Activated T-cell treated with anti-CD3 and anti-CD28 coated beads, Interleukin-2, amount 50 U/mL, for 72 hours (primary cell): Measurements from ENCODE around the gene TAS1R3. TPM values are rescaled to one million over a fixed set of nuclear protein-coding genes. Genes with fewer than 3 reads are reported as not detected.

Source experiments
- ATAC-seq, 2 donors: fragments of 150-1000 bp; cut with Tn5 transposase; replicated peaks in 1 of 2; 2 replicates each; pipeline ENCODE4 v1.10.0; 2021; ENCODE audit warnings: moderate library complexity in 2 of 2, mild to moderate bottlenecking in 1 of 2
- DNase-seq, 2 donors: peaks; one replicate each; pipeline ENCODE4 v3.0.0; 2021 to 2022; ENCODE audit warnings: mixed read lengths in 1 of 2
- H3K27ac Mint-ChIP-seq: one replicate; pipeline ENCODE4 v1.8.0; 2022; ENCODE audit warnings: mild to moderate bottlenecking, moderate library complexity, mixed read lengths
- H3K27me3 Mint-ChIP-seq: one replicate; pipeline ENCODE4 v1.8.0; 2022; ENCODE audit warnings: low read depth, mixed read lengths
- H3K36me3 Mint-ChIP-seq, 2 donors: one replicate each; pipeline ENCODE4 v1.8.0; 2022; ENCODE audit warnings: mixed read lengths in 2 of 2, mild to moderate bottlenecking in 1 of 2; ENCODE audit not compliant: insufficient read depth in 2 of 2
- H3K4me1 Mint-ChIP-seq: one replicate; pipeline ENCODE4 v1.8.0; 2022; ENCODE audit warnings: low read depth, mixed read lengths
- H3K4me3 Mint-ChIP-seq, 2 donors: one replicate each; pipeline ENCODE4 v1.8.0; 2022; ENCODE audit warnings: mild to moderate bottlenecking in 2 of 2, mixed read lengths in 2 of 2, moderate library complexity in 2 of 2
- H3K9me3 Mint-ChIP-seq, 2 donors: one replicate each; pipeline ENCODE4 v1.8.0; 2022; ENCODE audit warnings: mixed read lengths in 2 of 2
- total RNA-seq, 2 donors: library from RNA; stranded (reverse); gene quantifications; one replicate each; pipeline ENCODE4 v1.2.3, GENCODE V29; 2022

TAS1R3 gene
- total RNA-seq, 2 donors from 2014 or later, result 0.91 to 0.95 TPM

DNA sequence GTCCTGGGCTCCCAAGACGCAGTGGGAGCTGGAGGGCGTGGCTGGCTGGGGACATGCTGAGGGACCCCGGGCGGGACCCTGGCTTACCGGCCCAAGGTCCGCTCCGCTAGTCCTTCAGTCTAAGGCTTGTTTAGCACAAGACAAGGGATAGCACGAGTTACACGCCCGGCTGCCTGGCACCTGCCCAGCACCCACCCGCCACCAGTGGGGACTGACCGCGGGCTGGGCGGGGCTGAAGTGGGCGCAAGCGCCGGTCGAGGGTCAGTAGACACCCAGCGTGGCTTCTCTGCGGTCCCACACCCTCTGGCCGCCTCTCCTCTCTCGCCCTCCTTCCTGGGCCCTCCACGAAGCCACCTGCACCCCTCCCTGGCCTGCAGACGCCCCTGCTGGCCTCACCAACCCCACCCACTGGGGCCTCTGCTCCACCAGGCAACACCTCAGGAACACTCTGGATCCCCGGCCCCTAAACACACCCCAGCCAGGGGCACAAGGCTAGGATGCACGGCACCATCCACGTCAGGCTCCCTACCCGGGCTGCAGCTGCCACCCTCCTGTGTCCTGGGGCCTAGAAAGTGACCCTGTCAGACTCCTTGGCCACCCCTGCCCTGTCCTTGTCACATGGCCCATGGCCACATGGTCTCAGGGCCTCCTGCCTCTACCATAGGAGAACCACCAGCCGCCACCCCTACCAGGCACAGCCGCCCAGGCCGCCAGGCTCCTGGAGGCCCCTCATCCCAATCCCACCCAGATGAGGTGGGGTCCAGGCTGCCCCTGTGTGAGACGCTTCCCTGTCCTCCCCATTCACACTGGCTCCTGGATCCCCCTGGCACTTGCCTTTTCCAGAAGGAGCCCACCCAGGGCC lies 6.1 kb downstream of the TAS1R3 start:
- no peaks in the 10 kb centered on the region for H3K27me3 Mint-ChIP-seq
- H3K36me3 Mint-ChIP-seq, result peaks cover 6 to 10% of the 10 kb centered on the region in 2 donors
- H3K9me3 Mint-ChIP-seq, result peaks cover 0 to 8% of the 10 kb centered on the region in 2 donors
- H3K4me3 Mint-ChIP-seq, result no peak overlapping the region
- DNase-seq (no peak), ATAC-seq (no peak)
- H3K4me1 Mint-ChIP-seq, result no peaks in the 10 kb centered on the region
- no peak overlapping the region for H3K27ac Mint-ChIP-seq

DNA sequence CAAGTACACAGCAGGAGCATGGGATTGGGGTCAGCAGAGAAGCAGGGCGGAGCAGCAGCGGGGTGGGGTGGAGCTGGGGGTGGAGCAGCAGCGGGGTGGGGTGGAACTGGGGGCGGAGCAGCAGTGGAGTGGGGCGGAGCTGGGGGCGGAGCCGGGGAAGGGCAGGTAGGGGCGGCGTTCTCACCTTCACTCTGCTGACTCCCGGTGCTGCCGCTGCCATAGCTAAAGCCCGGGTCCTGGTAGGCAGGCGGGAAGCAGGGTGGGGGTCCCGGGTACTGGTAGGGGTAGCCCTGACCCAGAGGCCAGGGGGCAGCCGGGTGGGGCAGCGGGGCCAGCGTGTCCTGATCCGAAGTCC lies 6.7 kb downstream of the TAS1R3 start:
- H3K36me3 Mint-ChIP-seq, result peaks cover 6 to 10% of the 10 kb centered on the region in 2 donors
- H3K4me1 Mint-ChIP-seq, result peaks cover under 1% of the 10 kb centered on the region
- H3K27me3 Mint-ChIP-seq, result no peaks in the 10 kb centered on the region
- peaks cover 0 to 8% of the 10 kb centered on the region in 2 donors for H3K9me3 Mint-ChIP-seq
- no peak overlapping the region for H3K27ac Mint-ChIP-seq
- ATAC-seq (peak; percentile 50 to 56), DNase-seq (peak; percentile 45 to 51)
- H3K4me3 Mint-ChIP-seq, result no peak overlapping the region

DNA sequence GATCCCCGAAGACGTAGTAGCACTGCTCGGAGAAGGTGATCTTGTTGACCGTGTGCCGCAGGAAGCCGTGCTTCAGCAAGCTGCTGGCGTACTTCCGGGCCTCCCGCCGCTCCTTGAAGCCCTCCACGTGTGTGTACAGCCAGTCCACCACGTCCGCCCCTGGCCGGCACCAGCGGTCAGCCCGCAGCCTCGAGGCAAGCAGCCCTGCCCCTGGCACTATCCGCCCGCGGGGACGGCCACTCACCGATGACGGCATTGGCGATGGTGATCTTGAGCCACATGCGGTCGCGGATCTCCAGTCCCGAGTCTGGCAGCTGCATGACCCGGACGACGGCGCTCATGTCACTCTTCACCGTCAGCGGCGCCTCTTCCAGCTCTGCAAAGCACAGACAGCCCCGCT lies 7.2 kb downstream of the TAS1R3 start:
- DNase-seq (no peak), ATAC-seq (no peak)
- Mint-ChIP-seq H3K4me3 (no peak overlapping the region), H3K36me3 (peaks cover 6 to 10% of the 10 kb centered on the region in 2 donors), H3K9me3 (peaks cover 0 to 8% of the 10 kb centered on the region in 2 donors), H3K27me3 (no peaks in the 10 kb centered on the region), H3K27ac (no peak overlapping the region), H3K4me1 (peaks cover 6% of the 10 kb centered on the region)

GRCh38 chr1:1340185-1340584 lies 9.1 kb downstream of the TAS1R3 start:
- no peaks in the 10 kb centered on the region for H3K27me3 Mint-ChIP-seq
- no peak for ATAC-seq
- no peak overlapping the region for H3K4me3 Mint-ChIP-seq
- H3K36me3 Mint-ChIP-seq, result peaks cover 6 to 10% of the 10 kb centered on the region in 2 donors
- no peak overlapping the region for H3K27ac Mint-ChIP-seq
- H3K9me3 Mint-ChIP-seq, result peaks cover 0 to 8% of the 10 kb centered on the region in 2 donors
- no peak for DNase-seq
- H3K4me1 Mint-ChIP-seq, result peaks cover 9% of the 10 kb centered on the region

DNA sequence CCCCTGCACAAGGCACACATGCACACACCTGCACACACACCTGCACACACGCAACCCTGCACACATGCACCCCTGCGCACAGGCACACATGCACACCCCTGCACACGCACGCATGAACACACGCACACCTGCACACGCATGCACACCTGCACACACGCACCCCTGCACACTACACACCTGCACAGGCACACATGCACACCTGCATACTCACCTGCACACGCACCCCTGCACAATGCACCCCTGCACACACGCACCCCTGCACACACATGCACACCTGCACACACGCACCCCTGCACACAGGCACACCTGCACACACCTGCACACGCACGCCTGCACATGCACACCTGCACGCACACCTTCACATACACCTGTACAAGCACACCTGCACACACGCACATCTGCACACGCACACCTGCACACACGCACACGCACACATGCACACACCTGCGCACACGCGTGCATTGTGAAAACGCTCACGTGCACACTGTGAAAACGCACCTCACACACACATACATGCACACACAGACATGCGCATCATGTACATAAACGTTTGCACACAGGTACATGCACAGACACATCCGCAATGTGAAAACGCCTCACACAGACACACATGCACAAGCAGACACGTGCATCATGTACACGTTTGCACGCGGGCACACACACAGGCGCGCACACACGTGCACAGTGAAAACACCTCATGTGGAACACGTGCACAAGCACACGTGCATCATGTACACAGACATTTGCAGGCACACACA lies 9.9 kb downstream of the TAS1R3 start:
- Mint-ChIP-seq H3K36me3 (peaks cover 6 to 10% of the 10 kb centered on the region in 2 donors), H3K4me3 (no peak overlapping the region), H3K9me3 (peaks cover 0 to 8% of the 10 kb centered on the region in 2 donors), H3K27ac (no peak overlapping the region), H3K27me3 (no peaks in the 10 kb centered on the region), H3K4me1 (peaks cover 9% of the 10 kb centered on the region)
- DNase-seq, result no peak
- ATAC-seq, result no peak

DNA sequence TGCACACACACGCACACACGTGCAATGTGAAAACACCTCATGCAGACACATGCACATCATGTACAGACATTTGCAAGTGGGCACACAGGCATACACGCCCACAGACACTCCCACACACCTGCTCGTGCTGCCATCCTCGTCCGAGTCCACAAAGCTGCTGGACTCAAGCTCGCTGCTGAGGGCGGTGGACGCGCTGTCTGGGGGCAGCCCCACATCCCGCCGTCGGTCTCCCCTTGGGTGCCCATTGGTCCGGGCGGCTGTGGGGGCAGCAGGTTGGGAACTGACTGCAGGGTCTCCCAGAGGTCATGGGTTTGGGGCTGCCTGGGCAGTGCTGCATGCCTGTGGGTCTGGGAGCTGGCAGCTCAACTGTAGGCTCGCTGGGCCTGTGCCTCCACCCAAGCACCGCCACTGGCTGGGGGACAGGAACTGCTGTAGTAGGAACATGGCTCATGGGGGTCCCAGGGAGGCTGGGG lies 10.5 kb downstream of the TAS1R3 start:
- H3K4me3 Mint-ChIP-seq, result no peak overlapping the region
- no peak overlapping the region for H3K27ac Mint-ChIP-seq
- peaks cover 6 to 10% of the 10 kb centered on the region in 2 donors for H3K36me3 Mint-ChIP-seq
- ATAC-seq (no peak), DNase-seq (no peak)
- H3K4me1 Mint-ChIP-seq, result peaks cover 9% of the 10 kb centered on the region
- H3K27me3 Mint-ChIP-seq, result no peaks in the 10 kb centered on the region
- peaks cover 0 to 8% of the 10 kb centered on the region in 2 donors for H3K9me3 Mint-ChIP-seq

DNA sequence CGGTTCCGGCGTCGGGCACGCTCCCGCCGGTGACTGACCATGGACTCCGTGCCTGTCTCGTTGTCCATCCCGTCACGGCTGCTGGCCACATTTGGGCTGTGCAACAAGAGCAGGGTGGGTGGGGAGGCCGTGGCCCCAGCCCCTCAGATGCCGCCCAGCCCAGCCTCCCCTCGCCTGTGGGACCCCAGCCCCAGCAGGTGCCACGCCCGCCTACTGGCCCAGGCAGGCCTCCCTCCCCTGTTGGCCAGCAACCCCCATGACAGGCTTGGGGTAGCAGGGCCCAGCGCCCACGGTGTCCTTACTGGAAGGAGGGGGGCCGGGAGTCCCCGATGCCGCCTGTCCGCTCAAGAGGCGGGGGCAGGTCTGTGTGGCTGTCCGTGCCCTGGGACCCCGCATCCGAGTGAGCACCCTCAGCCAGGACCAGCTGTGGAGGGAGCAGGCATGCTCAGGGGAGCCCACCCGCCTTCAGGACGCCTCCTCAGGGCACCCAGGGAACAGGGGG lies 11.0 kb downstream of the TAS1R3 start:
- DNase-seq (no peak), ATAC-seq (no peak)
- Mint-ChIP-seq H3K9me3 (peaks cover 0 to 8% of the 10 kb centered on the region in 2 donors), H3K4me3 (no peak overlapping the region), H3K36me3 (peaks cover 6 to 10% of the 10 kb centered on the region in 2 donors), H3K4me1 (peaks cover 12% of the 10 kb centered on the region), H3K27me3 (no peaks in the 10 kb centered on the region), H3K27ac (no peak overlapping the region)

DNA sequence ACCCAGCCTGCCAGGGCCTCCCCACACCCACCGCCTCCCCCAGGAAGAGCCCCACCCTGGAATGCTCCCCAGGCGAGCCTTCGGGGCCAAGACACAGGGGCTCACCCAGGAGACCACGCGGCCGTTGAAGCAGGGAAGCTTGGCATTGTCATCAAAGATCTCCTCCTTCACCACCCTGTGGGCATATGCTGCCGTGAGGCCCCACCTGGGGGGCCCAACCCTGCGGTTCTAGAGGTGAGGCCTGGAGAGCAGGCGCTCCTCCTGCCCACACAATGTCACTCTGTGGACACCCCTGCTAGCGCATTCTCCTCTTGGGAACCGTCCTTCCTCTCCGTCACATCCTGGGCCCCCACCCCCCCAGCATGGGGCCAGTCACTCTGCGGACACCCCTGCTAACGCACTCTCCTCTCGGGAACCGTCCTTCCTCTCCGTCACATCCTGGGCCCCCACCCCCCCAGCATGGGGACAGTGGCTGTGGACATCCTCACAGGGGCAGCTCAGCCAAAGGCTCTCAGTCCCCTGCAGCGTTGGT lies 11.6 kb downstream of the TAS1R3 start:
- H3K36me3 Mint-ChIP-seq, result peaks cover 6 to 10% of the 10 kb centered on the region in 2 donors
- DNase-seq (no peak), ATAC-seq (no peak)
- no peaks in the 10 kb centered on the region for H3K27me3 Mint-ChIP-seq
- peaks cover 0 to 8% of the 10 kb centered on the region in 2 donors for H3K9me3 Mint-ChIP-seq
- H3K4me1 Mint-ChIP-seq, result peaks cover 17% of the 10 kb centered on the region
- H3K4me3 Mint-ChIP-seq, result no peak overlapping the region
- H3K27ac Mint-ChIP-seq, result no peak overlapping the region

DNA sequence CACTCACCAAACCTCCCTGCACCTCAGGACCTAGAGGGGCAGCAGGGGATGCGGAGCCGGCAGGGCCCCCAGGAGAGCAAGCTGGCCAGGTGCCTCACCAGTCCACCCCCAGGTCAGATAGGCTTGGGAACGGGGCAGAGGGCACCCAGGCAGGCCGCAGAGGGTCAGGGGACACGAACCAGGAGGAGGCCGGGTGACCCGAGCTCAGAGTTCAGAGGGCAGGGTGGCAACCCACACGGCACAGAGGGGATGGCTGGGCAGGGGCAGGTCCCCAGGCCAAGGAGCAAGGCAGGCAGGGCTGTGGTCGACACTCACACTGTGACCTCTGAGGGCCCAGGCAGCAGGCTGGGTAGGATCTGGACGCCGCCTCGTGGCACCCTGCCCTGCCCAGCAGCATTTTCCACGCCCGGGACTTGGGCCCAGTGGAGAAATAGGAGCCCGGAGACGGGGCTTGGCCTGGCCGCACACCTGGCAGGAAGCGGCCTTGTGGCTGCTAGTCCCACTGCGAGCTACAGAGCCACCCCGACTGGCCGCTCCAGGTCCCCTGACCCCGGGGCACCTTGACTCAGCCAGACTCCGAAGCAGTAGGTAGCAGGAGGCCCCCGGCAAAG lies 12.8 kb downstream of the TAS1R3 start:
- no peak overlapping the region for H3K27ac Mint-ChIP-seq
- ATAC-seq, result no peak

GRCh38 chr1:1344655-1345361 lies 13.7 kb downstream of the TAS1R3 start:
- Mint-ChIP-seq H3K36me3 (peaks cover 4 to 10% of the 10 kb centered on the region in 2 donors), H3K4me3 (no peak overlapping the region), H3K4me1 (peaks cover 20% of the 10 kb centered on the region), H3K9me3 (peaks cover 0 to 8% of the 10 kb centered on the region in 2 donors), H3K27ac (no peak overlapping the region), H3K27me3 (no peaks in the 10 kb centered on the region)
- DNase-seq, result peak; percentile 58 to 76
- ATAC-seq, result peak; percentile 60 to 64

More for the DNA sequence above, 12.8 kb downstream of the TAS1R3 start:
- no peak overlapping the region for H3K4me3 Mint-ChIP-seq
- peaks cover 20% of the 10 kb centered on the region for H3K4me1 Mint-ChIP-seq
- H3K27me3 Mint-ChIP-seq, result no peaks in the 10 kb centered on the region
- peaks cover 0 to 8% of the 10 kb centered on the region in 2 donors for H3K9me3 Mint-ChIP-seq
- peaks cover 6 to 10% of the 10 kb centered on the region in 2 donors for H3K36me3 Mint-ChIP-seq
- no peak for DNase-seq

DNA sequence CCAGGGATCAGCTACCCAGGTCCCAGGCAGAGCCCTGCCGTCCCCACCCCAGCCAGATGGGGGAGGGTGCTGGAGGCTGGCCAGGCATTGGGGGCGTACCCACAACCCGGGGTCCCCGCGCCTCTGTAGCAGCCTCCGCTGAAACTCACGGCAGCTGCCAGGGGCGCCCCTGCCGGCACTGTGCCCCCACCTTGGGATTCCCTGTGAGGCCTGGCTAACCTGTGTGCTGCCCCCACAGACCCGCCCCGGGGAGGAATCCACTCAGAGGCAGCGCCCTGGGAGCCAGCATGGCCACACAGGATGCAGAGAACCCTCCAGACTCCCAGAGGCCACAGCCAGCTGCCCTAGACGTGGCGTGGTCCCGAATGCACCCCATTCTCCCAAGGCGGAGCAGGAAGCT lies 14.3 kb downstream of the TAS1R3 start:
- ATAC-seq, result no peak
- Mint-ChIP-seq H3K27me3 (no peaks in the 10 kb centered on the region), H3K27ac (no peak overlapping the region)

DNA sequence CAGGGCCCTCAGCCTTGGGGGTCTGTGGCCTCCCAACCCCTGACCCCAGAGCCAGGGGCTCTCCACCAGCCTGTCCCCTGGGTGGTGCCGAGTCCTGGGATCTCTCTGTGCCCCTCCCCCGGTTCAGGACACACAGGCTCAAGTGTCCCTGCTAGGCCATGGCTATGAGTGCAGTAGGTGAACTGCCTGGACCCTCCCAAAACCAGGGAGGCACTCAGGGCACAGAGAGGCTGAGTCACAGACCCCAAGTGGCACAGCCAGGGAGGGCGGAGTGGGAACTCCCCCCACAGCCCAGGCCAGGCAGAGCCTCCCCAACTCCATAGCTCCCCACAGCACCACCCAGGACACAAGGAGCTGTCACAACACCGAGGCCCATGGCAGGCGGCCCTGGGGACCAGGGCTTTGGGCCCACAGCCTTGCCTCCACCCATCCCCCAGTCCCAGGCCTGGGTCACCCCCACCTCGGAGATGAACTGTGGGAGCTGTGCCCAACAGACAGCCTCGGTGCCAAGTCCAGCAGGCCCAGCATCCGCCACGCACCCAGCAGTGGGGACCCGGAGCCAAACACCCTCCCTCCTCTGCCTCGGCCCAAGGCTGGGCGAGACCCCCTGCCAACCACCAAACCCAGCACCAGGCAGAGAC lies 14.9 kb downstream of the TAS1R3 start:
- no peak for DNase-seq
- Mint-ChIP-seq H3K27ac (no peak overlapping the region), H3K27me3 (no peaks in the 10 kb centered on the region), H3K9me3 (peaks cover 0 to 3% of the 10 kb centered on the region in 2 donors), H3K4me3 (no peak overlapping the region), H3K4me1 (peaks cover 20% of the 10 kb centered on the region), H3K36me3 (peaks cover 2 to 6% of the 10 kb centered on the region in 2 donors)
- ATAC-seq, result no peak

More for the DNA sequence above, 14.3 kb downstream of the TAS1R3 start:
- Mint-ChIP-seq H3K4me1 (peaks cover 20% of the 10 kb centered on the region), H3K36me3 (peaks cover 4 to 10% of the 10 kb centered on the region in 2 donors), H3K4me3 (no peak overlapping the region), H3K9me3 (peaks cover 0 to 8% of the 10 kb centered on the region in 2 donors)
- no peak for DNase-seq
